ENCODE measurements around the gene ABHD11.

ABHD11 gene

DNA sequence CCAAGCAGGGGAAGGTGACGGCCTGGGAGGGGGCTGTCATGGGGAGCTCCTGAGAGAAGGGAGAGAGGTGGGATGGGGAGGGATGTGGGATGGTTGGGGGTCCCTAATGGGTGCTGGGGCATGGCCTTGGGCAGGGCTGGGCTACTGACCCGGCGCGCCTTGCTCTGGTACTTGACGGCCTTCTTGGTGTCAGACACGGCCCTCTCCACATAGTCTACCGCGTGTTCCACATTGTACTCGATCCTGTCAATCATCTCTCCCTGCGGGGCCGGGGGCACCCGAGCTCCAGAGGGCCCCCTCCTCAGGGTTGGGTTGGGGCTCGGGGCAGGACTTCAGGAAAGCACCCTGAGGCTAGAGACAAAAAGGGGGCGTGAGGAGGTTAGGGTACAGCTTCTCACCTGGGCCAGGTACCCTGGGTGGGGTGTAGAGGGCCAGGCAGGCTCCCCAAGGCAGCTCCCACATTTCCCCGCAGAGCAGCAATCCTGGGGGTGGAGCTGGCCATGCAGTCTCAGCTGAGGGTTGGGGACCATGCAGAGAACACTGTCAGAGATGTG is 37.9 kb downstream of the ABHD11 start:
- no peak for DNase-seq

DNA sequence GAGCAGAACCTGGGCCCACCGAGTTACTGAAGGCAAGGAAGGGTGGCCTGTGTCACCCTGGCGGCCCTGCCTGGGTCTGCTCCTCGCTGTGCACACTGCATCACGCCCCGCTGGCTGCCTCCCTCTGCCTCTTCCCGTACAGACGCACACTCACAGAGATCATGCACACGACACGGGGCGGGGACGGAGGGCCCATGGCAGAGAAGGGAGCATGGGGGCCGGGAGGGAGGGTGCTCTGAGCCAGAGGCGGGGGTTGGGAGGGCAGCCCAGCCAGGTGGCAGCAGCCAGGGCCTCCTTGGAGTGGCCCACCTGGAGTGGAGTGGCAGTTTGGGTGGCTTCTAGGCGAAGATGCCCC is 38.6 kb downstream of the ABHD11 start:
- no peak for DNase-seq

DNA sequence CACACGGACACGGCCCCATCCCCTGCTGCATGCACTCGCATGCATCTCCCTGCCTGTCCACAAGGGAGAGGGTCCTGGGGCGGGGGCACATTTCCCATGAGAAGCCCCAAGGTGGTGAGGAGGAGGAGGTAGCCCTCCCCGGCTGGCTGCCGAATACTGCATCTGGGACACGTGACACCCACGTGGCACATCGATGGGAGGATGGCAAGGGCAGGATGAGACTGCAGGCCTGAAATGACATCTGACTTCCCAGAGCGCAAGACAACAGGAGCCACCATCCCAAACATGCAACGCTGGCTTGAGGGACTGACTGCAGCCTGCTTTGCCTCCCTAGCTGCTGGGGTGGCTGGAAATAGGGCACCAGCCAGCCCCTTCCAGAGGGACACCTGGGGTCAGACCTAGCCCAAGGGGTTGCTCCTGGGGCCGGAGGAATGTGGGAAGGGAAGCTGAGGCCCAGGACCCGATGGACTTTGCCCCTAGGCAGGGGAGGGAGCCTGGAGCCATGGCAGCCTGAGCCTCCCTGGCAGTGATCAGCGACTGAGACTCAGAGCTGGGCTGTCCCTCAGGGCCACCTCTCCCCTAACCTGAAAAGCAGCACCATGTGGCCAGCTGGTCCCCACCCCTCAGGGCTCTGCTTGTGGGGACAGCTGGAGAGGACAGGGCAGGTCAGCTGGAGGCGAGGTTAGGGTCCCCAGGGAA is 39.1 kb downstream of the ABHD11 start:
- DNase-seq, result no peak

DNA sequence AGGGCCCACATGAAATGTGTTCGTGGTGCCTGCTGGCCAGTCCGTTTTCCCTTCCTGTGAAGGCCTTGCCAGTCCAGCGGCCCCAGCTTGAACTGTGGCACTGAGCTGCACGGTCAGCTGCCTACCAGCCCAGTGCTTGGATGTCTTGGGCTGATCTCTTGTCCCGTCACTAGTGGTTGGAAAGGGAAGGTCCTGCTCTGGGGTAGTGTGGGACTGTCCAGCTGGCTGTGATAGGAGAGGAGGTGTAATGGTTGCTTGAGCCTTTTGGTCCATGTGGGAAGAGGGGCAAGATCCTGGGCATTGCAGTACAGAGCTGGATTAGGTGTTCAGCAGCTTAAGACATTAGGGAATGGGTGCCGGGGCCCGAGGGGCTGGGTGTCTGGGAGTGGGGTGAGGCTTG is 40.2 kb downstream of the ABHD11 start:
- DNase-seq, result no peak

DNA sequence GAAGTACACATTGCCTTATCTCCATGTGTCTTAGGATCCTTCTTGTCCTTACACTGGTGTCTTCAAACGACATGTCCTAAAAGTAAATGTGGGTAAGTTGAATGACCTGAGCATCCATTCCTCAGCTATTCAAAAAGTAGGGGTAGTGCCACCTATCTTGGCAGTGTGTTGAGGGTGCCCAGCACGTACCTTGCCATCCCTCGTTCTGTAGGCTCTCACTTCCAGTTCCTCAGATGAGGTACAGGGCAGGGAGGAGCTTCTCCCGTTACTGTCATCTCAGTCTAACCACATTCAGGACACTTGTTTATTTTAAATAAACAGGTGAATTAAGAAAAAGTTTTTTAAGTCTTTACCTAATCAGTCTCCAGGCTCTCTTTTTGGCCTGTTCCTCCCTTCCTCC is 42.2 kb downstream of the ABHD11 start:
- DNase-seq, result no peak

DNA sequence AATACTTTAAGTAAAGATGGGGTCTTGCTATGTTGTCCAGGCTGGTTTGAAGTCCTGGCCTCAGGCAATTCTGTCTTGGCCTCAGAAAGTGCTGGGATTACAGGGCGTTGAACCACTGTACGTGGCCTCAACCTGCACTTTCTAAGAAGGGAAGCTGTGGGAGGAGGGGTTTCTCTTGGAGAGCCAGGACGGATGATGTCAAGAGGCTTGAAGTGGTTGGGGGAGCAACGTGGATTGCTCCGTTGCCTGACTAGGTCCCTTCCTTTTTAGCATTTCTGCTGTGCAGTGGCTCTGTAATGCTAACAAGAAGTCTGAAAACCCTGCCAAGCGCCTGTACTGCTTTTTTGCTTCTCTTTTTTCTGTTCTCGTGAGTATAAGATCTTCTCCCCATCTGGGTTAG is 48.0 kb downstream of the ABHD11 start:
- DNase-seq, result no peak

DNA sequence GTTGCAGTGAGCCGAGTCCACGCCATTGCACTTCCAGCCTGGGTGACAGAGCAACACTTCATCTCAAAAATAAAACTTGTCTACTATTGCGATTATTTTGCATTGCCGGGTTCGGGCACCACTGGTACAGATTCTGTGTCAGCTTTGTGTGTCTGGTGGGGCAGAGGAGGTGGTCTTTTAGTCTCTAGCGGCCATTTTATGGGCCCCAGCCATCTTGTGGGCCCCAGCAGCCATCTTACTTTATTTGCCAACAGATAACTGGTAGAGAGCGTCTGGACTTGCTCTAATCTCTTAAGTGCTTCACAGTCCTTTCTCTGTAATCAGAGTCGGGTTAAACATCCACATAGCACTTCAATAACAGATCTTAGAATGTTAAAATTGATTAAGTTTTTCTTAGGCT is 50.3 kb downstream of the ABHD11 start:
- DNase-seq, result no peak
